Measurements from ENCODE around the gene RAD9A. TPM values are rescaled to one million over a fixed set of nuclear protein-coding genes. Genes with fewer than 3 reads are reported as not detected.

RAD9A gene
- total and polyA plus RNA-seq, 9 of the 15 experiments (the other 6 are each of a cell fraction or from before 2014, with no cell fraction given), result 1.4 to 41.2 (median 16.1) TPM

DNA sequence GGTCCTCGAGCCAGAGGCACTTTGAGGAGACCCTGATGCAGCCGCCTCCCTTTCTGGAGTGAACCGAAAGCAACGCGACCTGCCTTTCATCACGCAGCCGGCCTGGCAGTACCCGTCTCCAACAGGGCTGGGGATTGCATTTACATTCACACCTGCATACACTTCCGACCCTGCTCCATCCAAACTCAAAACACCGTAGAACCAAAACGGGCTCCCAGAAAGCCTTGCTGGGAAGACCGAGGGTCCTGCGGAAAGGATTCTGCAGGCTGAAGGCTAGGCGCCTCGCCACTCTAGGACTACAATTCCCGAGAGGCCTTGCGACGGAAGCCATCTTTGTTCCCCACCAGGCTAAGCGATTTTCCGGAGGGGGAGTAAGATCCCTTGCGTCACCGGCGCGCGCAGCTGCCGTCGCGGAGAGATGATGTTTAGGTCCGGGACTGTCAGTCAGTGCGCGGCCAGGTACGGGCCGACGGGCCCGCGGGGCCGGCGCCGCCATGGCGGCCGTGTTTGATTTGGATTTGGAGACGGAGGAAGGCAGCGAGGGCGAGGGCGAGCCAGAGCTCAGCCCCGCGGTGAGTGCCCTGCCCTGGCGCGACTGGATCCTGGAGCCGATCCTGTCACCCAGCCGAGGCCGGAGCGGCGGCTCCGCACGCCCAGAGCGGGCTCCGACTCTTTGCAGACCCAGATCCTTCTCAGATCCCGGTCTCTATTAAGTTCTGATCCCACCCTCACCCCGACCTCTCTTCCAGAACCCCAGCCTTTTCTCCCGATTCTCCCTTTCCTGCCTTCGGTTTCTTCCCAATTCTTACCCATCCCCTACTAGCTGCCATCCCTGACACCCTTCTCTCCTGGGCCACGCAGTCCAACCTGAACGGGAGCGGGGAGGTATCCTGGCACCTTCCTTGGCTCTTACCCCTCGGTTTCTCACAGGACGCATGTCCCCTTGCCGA lies 36.5 kb downstream of the RAD9A start, which contains the start of gene RPS6KB2 (continued):
- TF ChIP-seq, protein P1, sequence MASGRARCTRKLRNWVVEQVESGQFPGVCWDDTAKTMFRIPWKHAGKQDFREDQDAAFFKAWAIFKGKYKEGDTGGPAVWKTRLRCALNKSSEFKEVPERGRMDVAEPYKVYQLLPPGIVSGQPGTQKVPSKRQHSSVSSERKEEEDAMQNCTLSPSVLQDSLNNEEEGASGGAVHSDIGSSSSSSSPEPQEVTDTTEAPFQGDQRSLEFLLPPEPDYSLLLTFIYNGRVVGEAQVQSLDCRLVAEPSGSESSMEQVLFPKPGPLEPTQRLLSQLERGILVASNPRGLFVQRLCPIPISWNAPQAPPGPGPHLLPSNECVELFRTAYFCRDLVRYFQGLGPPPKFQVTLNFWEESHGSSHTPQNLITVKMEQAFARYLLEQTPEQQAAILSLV (tag; IDR thresholded peaks at IDR 0.05), result peak; percentile 6; the same call in 1 of the 2 replicates
- TF ChIP-seq TGIF2 (CRISPR knock-in tag; IDR thresholded peaks at IDR 0.05) (no peak), NCOR1 (IDR thresholded peaks at IDR 0.05) (no peak), NCOA1 (IDR thresholded peaks at IDR 0.05; ENCODE audit: low read depth) (no peak), TBP (optimal IDR thresholded peaks at IDR 0.05; ENCODE audit: low read depth, low read length) (peak; percentile 69), SRSF9 (IDR thresholded peaks at IDR 0.05; ENCODE audit: borderline replicate concordance, low read depth, low read length) (no peak), U2AF2 (optimal IDR thresholded peaks at IDR 0.05; ENCODE audit: low read depth, low read length) (no peak), XRCC5 (IDR thresholded peaks at IDR 0.05; ENCODE audit: low read depth, low read length) (0 out of 2 replicates have a peak, but pooled peaks have one; percentile 21), ELF1 (tag; IDR thresholded peaks at IDR 0.05) (peak; percentile 65; the same call in 1 of the 2 replicates), RFX5 (IDR thresholded peaks at IDR 0.05; ENCODE audit: low read depth, low read length) (no peak), SRSF3 (IDR thresholded peaks at IDR 0.05; ENCODE audit: insufficient read depth, low read length) (no peak), PCBP1 (IDR thresholded peaks at IDR 0.05; ENCODE audit: low read depth, low read length, poor library complexity, severe bottlenecking) (no peak)
- TF ChIP-seq, protein P2, sequence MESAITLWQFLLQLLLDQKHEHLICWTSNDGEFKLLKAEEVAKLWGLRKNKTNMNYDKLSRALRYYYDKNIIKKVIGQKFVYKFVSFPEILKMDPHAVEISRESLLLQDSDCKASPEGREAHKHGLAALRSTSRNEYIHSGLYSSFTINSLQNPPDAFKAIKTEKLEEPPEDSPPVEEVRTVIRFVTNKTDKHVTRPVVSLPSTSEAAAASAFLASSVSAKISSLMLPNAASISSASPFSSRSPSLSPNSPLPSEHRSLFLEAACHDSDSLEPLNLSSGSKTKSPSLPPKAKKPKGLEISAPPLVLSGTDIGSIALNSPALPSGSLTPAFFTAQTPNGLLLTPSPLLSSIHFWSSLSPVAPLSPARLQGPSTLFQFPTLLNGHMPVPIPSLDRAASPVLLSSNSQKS (CRISPR knock-in tag; IDR thresholded peaks at IDR 0.05), result no peak
- TF ChIP-seq, protein P3, sequence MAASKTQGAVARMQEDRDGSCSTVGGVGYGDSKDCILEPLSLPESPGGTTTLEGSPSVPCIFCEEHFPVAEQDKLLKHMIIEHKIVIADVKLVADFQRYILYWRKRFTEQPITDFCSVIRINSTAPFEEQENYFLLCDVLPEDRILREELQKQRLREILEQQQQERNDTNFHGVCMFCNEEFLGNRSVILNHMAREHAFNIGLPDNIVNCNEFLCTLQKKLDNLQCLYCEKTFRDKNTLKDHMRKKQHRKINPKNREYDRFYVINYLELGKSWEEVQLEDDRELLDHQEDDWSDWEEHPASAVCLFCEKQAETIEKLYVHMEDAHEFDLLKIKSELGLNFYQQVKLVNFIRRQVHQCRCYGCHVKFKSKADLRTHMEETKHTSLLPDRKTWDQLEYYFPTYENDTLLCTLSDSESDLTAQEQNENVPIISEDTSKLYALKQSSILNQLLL (CRISPR knock-in tag; IDR thresholded peaks at IDR 0.05; ENCODE audit: borderline replicate concordance), result no peak
- TF ChIP-seq, protein P4, sequence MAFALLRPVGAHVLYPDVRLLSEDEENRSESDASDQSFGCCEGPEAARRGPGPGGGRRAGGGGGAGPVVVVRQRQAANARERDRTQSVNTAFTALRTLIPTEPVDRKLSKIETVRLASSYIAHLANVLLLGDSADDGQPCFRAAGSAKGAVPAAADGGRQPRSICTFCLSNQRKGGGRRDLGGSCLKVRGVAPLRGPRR (CRISPR knock-in tag; IDR thresholded peaks at IDR 0.05), result no peak
- TF ChIP-seq, protein P5, sequence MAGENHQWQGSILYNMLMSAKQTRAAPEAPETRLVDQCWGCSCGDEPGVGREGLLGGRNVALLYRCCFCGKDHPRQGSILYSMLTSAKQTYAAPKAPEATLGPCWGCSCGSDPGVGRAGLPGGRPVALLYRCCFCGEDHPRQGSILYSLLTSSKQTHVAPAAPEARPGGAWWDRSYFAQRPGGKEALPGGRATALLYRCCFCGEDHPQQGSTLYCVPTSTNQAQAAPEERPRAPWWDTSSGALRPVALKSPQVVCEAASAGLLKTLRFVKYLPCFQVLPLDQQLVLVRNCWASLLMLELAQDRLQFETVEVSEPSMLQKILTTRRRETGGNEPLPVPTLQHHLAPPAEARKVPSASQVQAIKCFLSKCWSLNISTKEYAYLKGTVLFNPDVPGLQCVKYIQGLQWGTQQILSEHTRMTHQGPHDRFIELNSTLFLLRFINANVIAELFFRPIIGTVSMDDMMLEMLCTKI (IDR thresholded peaks at IDR 0.05; ENCODE audit: partially characterized antibody), result no peak
- TF ChIP-seq, protein P6, sequence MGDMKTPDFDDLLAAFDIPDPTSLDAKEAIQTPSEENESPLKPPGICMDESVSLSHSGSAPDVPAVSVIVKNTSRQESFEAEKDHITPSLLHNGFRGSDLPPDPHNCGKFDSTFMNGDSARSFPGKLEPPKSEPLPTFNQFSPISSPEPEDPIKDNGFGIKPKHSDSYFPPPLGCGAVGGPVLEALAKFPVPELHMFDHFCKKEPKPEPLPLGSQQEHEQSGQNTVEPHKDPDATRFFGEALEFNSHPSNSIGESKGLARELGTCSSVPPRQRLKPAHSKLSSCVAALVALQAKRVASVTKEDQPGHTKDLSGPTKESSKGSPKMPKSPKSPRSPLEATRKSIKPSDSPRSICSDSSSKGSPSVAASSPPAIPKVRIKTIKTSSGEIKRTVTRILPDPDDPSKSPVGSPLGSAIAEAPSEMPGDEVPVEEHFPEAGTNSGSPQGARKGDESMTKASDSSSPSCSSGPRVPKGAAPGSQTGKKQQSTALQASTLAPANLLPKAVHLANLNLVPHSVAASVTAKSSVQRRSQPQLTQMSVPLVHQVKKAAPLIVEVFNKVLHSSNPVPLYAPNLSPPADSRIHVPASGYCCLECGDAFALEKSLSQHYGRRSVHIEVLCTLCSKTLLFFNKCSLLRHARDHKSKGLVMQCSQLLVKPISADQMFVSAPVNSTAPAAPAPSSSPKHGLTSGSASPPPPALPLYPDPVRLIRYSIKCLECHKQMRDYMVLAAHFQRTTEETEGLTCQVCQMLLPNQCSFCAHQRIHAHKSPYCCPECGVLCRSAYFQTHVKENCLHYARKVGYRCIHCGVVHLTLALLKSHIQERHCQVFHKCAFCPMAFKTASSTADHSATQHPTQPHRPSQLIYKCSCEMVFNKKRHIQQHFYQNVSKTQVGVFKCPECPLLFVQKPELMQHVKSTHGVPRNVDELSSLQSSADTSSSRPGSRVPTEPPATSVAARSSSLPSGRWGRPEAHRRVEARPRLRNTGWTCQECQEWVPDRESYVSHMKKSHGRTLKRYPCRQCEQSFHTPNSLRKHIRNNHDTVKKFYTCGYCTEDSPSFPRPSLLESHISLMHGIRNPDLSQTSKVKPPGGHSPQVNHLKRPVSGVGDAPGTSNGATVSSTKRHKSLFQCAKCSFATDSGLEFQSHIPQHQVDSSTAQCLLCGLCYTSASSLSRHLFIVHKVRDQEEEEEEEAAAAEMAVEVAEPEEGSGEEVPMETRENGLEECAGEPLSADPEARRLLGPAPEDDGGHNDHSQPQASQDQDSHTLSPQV (IDR thresholded peaks at IDR 0.05), result no peak
